PFSK-1 (cell line): Measurements from ENCODE around the gene SESN1.

Source experiments
- FOXP2 ChIP-seq: optimal IDR thresholded peaks from 2 replicates; pipeline ENCODE3; 2011; ENCODE audit warnings: borderline replicate concordance, control low read depth, inconsistent platforms; ENCODE audit not compliant: insufficient read depth; ENCODE audit errors: extremely low read length, extremely low read depth
- POLR2AphosphoS5 ChIP-seq: IDR thresholded peaks from 2 replicates; pipeline ENCODE4 v1.6.1; 2012; ENCODE audit warnings: low read depth, mild to moderate bottlenecking, control low read depth, low read length, moderate library complexity
- SIN3A ChIP-seq: IDR thresholded peaks from 2 replicates; pipeline ENCODE4 v1.6.1; 2012; ENCODE audit warnings: mild to moderate bottlenecking, low read length, moderate library complexity, borderline replicate concordance; ENCODE audit not compliant: insufficient read depth
- TAF1 ChIP-seq: IDR thresholded peaks from 2 replicates; pipeline ENCODE4 v1.6.1; 2012; ENCODE audit warnings: low read length, control low read depth, borderline replicate concordance; ENCODE audit not compliant: insufficient read depth
- TF ChIP-seq, protein P1 (sequence below), 2 experiments: IDR thresholded peaks; 2 replicates each; pipeline versions ENCODE4 v1.6.1 to v1.8.0; 2011 to 2012; ENCODE audit warnings: low read depth in 2 of 2, low read length in 2 of 2, control low read depth in 1 of 2, inconsistent platforms in 1 of 2, mild to moderate bottlenecking in 1 of 2, moderate library complexity in 1 of 2; ENCODE audit not compliant: insufficient read depth in 1 of 2

The SESN1 gene

DNA sequence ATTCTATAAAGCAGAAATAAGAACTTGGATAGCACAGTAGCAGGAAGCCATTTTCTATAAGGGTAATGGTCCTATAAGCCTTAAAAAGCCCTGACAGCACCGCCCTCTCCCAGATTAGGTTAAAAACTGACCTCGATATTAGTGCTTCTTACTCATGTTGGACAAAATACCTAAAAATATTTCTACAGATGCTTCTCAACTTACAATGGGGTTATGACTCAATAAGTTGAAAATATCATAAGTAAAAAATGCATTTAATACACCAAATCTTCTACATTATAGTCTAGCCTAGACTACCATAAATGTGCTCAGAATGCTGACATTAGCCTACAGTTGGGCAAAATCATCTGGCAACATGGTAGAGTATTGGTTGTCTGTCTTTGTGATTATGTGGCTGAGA, 70.3 kb downstream of the SESN1 start:
- TF ChIP-seq, protein P1, sequence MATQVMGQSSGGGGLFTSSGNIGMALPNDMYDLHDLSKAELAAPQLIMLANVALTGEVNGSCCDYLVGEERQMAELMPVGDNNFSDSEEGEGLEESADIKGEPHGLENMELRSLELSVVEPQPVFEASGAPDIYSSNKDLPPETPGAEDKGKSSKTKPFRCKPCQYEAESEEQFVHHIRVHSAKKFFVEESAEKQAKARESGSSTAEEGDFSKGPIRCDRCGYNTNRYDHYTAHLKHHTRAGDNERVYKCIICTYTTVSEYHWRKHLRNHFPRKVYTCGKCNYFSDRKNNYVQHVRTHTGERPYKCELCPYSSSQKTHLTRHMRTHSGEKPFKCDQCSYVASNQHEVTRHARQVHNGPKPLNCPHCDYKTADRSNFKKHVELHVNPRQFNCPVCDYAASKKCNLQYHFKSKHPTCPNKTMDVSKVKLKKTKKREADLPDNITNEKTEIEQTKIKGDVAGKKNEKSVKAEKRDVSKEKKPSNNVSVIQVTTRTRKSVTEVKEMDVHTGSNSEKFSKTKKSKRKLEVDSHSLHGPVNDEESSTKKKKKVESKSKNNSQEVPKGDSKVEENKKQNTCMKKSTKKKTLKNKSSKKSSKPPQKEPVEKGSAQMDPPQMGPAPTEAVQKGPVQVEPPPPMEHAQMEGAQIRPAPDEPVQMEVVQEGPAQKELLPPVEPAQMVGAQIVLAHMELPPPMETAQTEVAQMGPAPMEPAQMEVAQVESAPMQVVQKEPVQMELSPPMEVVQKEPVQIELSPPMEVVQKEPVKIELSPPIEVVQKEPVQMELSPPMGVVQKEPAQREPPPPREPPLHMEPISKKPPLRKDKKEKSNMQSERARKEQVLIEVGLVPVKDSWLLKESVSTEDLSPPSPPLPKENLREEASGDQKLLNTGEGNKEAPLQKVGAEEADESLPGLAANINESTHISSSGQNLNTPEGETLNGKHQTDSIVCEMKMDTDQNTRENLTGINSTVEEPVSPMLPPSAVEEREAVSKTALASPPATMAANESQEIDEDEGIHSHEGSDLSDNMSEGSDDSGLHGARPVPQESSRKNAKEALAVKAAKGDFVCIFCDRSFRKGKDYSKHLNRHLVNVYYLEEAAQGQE (IDR thresholded peaks at IDR 0.05; ENCODE audit: insufficient read depth in 1 of 2, low read depth in 2 of 2, low read length in 2 of 2) = no peak
- TF ChIP-seq POLR2AphosphoS5 = no peak
- no peak for TF ChIP-seq FOXP2
- no peak for TF ChIP-seq SIN3A
- TF ChIP-seq TAF1 = no peak

DNA sequence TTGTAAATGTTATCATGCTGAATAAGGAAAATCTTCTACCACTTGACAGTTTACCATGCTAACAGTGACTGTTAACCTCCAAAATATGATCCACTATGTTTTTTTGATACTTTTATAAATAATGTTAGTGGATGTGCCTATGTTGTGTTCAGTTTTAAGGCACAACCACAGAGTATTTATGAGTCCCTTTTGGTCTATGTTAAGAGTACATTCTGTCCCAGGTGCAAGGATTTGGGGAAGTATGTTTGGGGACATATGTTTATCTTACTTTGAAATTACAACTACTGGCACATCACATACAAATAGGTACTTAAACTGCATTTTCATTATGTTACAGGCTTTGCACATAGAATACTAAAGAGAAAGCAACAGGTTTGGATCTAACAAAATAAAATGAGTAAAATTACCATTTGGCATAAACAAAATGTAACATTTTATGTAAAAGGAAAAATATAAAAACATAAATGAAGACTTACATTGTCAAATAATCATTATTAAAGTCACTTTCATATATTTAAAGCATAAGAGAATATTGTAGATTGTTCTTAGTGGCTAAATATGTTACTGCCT, 71.2 kb downstream of the SESN1 start:
- TF ChIP-seq TAF1 (no peak), POLR2AphosphoS5 (no peak), SIN3A (no peak), FOXP2 (no peak)
- TF ChIP-seq, protein P1 (IDR thresholded peaks at IDR 0.05; ENCODE audit: insufficient read depth in 1 of 2, low read depth in 2 of 2, low read length in 2 of 2) = no peak

DNA sequence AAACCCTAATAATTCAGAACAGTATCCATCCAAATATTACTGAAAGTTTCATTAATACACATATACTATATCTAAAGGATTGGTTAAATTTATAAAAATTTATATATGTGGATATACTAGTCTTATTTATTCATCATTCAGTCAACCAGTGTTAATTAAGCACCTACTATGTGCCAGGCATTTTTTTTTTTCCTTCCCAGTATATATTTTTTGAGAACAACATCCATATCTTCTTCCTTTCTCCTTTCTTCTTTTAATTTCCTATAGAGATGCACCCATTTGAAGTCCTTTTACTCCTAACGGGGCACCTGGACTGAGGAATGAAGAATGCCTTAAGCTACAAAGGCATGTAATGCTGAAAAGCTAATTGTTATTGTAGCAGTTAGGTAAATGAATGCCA, 72.8 kb downstream of the SESN1 start:
- TF ChIP-seq TAF1 = no peak
- TF ChIP-seq, protein P1 (IDR thresholded peaks at IDR 0.05; ENCODE audit: insufficient read depth in 1 of 2, low read depth in 2 of 2, low read length in 2 of 2) = no peak
- TF ChIP-seq FOXP2 = no peak
- TF ChIP-seq SIN3A = no peak
- TF ChIP-seq POLR2AphosphoS5 = no peak

DNA sequence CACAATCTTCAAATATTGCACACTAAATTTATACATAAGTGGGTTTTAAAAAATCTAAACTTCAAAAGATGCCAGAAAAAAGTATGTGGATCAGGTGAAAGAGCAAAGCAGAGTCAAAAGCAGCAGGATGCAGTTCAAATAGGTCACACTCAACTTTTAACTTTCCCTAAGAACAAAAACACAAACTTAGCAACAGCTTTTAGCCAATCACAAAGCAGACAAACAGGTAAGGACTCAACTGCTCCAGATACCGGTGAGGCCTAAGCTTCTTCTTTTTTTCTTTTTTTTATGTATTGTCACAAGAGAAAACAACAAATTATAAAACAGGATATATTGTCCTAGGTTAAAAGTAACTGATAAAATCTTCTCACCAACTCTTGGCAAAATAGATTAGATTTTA, 74.7 kb downstream of the SESN1 start:
- TF ChIP-seq, protein P1 (IDR thresholded peaks at IDR 0.05; ENCODE audit: insufficient read depth in 1 of 2, low read depth in 2 of 2, low read length in 2 of 2) = no peak
- TF ChIP-seq SIN3A = no peak
- no peak for TF ChIP-seq FOXP2
- no peak for TF ChIP-seq TAF1
- no peak for TF ChIP-seq POLR2AphosphoS5

DNA sequence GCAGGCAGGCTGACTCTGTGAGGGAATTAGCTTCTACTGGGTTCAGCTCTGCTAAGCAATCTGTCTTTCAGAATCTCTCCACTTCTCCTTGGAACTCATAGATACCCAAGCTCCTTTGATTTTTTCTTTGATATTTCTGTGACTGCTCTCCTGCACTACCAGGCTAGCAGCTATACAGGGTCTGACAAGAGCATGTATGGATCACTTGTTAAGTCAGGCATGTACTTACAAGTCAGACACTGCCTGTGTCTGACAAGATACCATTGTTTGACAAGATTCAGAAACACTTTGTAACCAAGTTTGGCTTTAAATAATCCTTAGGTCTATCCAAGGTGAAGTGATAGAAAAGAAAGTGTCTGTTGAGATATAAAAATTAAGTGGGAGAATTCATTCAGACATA, 79.5 kb downstream of the SESN1 start:
- TF ChIP-seq, protein P1 (IDR thresholded peaks at IDR 0.05; ENCODE audit: insufficient read depth in 1 of 2, low read depth in 2 of 2, low read length in 2 of 2) = no peak
- TF ChIP-seq POLR2AphosphoS5 (no peak), SIN3A (no peak), TAF1 (no peak), FOXP2 (no peak)
